GM12878 (cell line): ENCODE results near the gene CHD9.

Source experiments
- EZH2 ChIP-seq: IDR thresholded peaks from 2 replicates; pipeline ENCODE4 v1.6.1; 2012; ENCODE audit warnings: low read depth, mild to moderate bottlenecking, control low read depth, inconsistent platforms, low read length, borderline replicate concordance; ENCODE audit not compliant: control insufficient read depth
- NFIC ChIP-seq: IDR thresholded peaks from 2 replicates; pipeline ENCODE4 v1.6.1; 2012; ENCODE audit warnings: low read depth, mild to moderate bottlenecking, inconsistent platforms, low read length, moderate library complexity
- ZNF622 ChIP-seq: fragments of 450-650 bp; IDR thresholded peaks from 2 replicates; pipeline ENCODE4 v1.6.1; 2017; ENCODE audit warnings: mild to moderate bottlenecking, inconsistent platforms

GRCh38 chr16:53061256-53061655 lies 6.5 kb downstream of the CHD9 start:
- no peak for TF ChIP-seq ZNF622
- no peak for TF ChIP-seq NFIC
- TF ChIP-seq EZH2 = no peak
